Endometrium (tissue), 2 donors: ENCODE results near the gene PLPP4.

Experiments
- FAIRE-seq: peaks from 2 replicates; lab custom pipeline; 2012; peaks lifted over from hg19 to GRCh38; lab: Jason Lieb, UNC
- donor health status: control.
- donor health status: control.

PLPP4 gene

DNA sequence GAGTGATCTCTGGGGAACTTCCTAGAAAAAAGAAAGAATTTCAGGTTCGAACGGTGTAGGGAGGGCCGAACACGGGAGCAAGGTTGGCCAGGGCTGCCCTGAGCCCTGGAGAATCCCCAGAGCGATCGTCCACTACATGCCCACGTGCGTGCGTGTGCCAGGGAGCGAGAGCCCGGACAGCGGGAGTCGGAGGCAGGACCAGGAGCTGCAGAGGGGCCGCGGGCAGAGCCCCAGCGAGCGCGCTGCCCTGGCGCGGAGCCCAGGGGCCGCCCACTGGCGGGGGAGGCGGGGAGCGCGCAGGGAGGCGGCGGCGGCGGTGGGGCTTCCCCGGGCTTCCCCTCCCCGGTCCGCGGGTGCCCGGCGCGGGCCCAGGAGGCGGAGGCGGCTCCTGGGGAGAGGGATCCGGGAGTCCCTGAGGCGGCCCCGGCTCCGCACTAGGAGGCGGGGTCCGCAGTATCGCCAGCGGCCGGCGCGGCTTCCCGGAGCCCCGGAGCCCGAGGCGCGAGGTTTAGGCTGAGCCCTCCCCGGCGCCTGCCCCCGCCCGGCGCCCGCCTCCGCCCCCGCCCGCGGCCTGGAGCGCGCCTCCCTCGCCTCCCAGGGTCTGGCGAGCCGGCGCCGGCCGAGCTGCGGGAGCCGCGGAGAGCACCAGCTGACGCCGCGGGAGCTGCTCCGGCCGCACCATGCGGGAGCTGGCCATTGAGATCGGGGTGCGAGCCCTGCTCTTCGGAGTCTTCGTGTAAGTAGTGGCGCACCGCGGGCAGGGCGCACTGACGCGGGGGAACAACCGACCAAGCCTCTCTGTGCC, at the start of gene PLPP4:
TSS of gene PLPP4 (plus strand) at position 602 of the 805 bp plus-strand sequence. CDS start at position 681, 79 bp downstream.
- no peak for FAIRE-seq

DNA sequence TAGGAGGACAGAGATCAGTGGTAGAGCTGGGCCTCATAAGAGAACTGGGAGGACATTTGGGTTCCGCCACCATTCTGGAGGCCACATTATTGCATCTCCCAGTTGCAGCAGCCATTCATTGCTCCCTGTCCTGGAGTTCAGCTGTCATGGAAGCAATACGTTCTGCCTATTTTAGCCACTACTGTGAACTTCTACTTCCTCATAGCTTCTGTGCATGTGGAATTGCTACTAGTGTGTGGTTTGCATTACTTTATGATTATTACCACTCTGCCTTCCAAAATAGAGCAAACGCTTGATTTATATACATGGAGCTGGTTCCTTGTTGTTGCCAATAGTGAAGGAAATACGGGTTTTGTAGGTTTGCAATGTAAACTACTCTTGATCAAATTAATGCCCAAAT, 47.2 kb upstream of the PLPP4 start:
- FAIRE-seq: no peak

DNA sequence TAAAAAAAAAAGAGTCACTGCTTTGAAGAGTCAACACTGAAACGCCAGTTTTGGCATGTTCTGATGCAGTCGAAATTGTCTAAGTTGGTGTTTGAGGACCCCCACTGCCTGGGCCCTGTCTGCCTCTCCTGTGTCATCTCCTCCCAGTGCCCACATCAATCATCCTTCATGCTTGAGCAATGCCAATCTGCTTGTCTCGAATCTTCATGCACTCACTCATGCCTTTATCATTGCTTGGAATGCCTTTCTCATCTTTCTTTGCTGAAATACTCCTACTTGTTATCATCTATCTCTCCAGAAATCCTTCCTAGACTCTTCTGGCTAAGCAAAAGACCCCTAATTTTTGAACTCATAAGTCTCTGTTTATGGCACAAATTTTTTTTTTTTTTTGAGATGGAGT, 42.1 kb upstream of the PLPP4 start:
- FAIRE-seq: no peak

DNA sequence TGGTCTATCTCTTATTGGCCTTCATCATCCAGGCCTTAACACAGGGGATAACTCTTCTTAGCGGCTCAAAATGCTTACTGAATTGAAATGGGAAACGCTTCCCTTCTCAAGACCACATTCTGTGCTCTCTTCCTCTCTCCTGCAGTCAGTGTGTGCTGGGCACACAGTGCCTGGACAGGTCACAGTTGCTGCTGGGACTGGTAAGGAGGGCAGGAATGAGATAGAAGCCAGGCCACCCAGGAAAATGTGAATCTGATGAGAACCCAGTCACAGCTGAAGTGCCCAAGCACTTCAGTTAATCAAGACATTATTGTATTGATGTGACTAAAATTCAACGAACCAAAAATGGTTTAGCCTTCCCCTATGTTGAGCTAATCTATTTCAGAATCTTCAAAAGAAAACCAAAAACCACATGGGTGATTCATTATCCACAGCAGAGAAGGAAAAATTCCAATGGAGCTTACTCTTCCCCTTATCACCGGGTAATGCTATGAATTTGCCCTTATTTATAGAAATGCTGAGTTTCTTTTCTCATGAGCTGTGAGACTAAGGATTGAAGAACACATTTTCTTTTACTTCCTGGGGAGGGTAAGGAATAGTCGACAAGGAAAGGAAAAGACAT, 41.2 kb upstream of the PLPP4 start:
- FAIRE-seq: no peak

DNA sequence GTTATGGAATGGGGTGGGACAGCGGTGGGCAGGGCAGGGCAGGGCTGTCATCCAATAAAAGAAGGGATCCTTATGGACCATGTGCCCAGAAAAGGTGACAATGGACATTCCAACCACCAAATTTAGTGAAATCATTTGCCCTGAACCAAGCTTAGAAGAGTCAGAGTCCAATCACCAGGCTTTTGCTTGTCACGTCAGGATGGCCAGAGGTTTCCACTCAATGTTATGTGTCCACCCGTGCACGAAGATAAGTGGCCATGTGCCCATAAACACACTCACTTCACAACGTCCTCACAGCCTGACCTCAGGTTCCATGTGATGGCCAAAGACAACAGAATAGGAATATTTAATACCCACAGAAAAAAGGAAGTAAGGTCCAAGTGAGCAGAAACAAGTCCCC, 36.6 kb upstream of the PLPP4 start:
- FAIRE-seq: no peak

DNA sequence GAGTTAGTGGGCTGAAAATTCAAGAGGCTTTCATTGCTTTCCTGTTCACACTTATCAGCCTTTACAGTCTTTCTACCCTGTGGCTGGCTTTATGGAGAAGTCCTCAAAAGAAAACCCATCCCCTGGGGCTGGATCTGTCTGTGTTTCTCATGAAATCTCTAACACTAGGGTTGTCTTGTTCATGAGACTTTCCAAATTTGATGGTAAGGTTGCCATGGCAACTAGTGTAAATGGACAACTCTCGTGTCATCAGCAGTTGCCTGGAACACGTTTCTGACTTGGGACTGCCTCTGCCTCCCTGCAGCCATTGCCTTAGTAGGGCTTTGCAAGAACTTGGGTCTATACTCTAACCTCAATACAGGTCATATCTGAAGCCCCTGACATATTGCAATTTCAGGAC, 35.8 kb upstream of the PLPP4 start:
- FAIRE-seq: no peak

DNA sequence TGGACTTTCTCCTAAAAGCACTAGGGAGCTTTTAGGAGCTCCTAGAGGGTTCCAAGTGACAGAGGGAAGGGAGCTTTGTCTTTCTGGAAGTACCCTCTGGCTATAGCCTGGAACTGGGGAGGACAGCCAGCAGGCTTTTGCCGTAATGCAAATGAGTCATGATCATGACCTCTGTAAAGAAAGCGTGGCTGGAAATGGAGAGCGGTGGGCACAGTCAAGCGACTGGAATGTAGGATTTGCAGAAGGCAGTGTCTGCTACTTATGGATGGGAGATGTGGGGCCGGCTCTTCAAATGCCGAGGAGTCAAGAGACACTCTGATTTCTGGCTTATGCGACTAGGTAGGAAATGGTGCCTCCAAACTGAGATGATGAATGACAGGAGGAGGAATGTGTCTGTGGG, 34.6 kb upstream of the PLPP4 start:
- FAIRE-seq: no peak

DNA sequence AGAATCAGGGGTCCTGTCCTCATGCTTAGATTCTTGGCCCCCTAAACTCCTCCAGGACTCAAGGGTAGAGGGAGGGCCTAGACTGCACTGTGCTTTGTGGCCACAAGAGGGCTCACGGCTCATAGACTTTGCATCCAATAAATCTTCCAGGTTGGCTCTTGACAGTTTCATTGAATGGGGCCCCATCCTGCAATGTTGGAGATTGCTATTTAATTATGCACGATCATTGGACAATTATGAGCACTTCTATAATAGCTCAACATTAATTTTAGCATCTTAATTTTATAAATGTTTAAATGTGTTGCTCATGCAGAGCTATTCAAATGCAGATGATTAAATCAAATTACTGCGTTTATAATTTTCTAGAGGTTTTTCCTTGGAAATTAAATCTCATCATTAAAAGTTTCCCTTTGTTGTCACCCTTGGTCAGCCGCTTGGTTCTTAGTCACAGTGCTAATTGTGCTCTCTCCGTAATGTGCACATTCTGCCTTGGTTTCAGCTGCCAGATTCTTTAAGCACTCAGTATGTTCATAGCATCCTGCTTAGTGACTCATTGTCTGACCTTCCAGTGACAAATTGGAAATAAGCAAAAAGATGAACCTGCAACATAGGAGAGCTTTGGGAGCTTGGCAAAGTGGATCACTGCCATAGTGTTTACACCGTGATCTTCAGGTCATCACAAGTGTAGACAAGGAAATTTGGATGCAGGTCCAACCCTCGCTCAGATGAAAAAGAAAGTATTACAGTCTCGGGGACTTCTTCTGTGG, 33.4 kb upstream of the PLPP4 start:
- no peak for FAIRE-seq

DNA sequence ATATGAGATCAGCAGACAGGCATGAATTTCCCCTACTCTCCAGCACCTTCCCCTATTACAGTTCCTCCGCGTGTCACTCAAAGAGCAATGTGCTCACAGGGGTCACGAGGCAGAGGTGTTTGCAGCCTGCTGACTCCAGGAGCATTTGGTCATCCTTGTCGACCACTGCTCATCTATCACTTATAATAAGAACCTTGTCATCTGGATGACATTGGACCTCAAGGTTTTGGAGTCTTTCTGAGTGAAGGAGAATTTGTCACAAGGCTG, 32.9 kb upstream of the PLPP4 start:
- FAIRE-seq: no peak

DNA sequence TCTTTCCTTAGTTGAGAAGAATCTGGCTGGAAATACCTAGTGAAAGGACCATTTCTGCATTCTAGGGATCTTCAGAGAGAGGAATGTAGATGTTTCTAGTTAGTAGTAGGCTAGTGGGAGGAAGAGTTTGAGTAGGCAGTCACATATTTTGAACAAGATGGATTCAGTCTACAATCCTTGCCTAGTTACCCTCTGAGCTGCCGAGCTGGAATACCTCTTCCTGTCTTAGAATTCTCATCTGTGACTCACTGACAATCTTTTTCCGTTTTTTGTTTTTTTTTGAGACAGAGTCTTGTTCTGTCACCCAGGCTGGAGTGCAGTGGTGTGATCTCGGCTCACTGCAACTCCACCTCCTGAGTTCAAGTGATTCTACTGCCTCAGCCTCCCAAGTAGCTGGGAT, 30.7 kb upstream of the PLPP4 start:
- no peak for FAIRE-seq

DNA sequence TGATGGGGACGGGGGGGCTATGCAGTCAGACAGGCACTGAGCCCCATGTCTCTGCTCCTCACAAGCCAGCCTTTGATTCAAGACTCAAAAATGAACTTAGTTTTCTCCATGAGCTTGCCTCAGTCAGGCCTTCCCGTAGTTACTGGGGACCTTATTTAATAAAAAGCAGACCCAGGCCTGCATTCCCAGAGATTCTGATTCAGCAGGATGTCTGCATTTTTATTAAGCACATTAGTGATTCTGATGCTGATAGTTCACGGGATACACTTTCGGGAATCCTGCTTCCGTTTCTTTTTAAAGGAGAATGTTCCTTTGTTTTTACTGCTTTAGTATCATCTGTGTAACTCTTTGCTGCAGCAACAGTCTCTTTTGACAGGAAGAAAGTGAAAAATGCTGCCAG, 28.3 kb upstream of the PLPP4 start:
- FAIRE-seq: no peak

DNA sequence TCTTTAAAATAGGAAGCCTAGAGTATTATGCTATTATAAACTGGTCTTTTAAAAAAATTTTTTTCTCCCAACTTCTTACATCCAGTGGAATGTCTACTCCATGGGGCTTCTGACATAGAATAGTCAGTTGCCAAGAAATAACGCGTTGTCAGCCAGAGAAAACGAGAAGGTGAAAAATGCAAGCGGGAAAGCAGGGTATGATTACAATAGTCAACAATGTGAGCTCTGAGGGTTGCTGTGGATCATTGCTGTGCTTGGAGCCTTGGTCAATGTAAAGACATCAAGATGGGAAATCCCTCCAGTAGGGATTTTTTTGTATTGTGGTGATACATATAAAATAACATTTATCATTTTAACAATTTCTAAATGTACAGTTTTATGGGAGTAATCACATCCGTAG, 27.6 kb upstream of the PLPP4 start:
- FAIRE-seq: no peak

DNA sequence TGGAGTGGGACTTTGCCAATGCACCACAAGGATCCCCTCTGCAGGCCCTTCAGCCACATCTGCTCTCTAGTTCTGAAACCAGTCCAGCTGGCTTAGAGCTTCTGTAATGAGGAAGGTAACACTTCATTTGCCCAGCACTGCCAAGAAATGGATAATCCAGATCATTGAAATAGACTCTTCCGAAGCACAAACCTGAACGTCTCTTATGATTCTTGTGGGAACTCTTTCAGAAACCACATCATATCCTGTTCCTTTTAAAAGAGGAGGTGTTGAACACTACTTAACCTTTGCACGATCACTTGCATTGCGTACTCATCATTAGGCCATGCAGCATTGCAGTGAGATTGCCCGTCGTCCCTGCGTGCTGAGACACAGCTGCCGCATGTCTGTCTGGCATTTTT, 25.8 kb upstream of the PLPP4 start:
- FAIRE-seq: no peak

DNA sequence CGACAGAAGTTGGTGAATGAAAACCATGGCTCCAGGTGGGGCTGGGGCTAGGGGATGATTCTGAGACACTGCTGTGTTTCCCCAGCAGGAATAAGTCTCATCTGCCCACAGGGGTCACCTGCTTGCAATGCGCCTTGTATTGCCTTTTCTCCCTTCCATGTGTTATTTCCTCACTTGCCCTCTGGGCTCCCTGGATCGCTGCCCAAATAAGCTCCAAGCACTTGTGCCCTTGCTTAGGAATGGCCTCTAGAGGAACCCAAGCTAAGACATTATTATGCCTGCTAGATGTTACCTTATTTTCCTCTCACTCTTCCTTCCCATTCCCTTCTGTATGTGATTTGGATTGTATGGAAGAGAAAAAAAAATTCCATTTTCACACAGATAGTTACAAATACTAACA, 24.8 kb upstream of the PLPP4 start:
- FAIRE-seq: no peak

DNA sequence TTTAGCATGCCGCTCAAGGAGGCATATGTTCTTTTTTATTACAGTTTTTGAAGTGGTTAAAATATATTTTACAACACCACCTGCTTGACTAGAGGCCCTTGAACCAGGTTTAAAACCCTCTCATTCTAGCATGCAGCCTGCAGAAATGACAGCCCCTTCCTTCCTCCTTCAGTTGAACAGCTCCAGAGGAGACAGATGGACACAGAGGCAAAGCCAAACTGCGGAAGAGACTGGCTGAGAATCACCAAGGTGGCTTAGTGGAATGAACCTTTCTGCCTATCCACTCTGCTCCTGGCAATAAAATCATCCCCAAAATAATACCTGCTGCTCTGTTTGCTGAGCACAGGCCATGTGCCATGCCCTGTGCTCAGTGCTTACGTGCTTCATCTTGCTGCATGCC, 23.9 kb upstream of the PLPP4 start:
- FAIRE-seq: no peak

DNA sequence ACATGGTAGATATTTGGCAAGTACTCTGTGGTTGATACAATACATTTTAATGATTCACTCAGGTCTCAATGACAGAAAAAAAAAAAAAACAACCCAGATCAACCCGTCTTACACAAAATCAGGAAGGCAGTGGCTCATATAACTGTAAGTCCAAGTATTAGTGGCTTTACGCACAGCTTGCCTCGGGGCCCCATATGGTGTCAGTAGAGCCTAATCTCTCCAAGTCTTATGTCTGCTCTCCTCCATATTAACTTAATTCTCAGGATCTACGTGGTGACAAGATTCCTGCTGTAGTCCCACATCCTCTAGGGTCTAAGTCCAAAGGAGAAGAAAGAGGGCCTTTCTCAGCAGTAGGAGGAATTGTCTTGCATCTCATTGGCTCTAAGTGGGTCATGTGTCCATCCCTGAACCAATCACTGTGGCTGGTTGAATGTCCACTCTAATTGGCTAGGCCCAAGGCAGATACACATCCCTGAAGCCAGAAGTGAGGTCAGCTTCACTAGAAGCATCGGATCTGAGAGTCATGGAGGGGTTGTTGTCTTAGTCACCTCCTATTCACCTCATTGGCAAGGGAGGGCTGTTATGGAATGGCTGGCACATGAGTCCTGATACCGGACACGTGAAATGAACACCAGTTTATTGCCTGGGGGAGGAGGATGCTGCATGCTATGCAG, 20.5 kb upstream of the PLPP4 start:
- FAIRE-seq: no peak

DNA sequence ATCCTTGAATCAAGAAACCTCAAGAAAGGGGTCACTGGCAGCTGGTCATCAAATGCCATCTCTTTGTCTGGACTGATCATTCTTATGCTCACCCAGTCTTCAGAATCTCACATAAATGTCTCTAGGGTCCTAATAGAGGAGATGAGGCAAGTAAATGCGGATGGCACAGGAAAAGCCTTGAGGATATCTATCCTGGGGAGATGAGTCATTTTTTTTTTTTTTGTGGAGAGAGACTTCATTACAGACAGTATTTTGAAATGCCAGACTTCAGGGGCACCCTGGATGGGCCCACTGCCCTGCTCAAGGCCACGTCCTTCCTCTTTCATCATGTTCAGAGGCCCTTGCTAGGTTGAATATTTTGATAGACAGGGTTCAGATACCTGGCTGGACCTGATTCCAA, 19.5 kb upstream of the PLPP4 start:
- FAIRE-seq: no peak

DNA sequence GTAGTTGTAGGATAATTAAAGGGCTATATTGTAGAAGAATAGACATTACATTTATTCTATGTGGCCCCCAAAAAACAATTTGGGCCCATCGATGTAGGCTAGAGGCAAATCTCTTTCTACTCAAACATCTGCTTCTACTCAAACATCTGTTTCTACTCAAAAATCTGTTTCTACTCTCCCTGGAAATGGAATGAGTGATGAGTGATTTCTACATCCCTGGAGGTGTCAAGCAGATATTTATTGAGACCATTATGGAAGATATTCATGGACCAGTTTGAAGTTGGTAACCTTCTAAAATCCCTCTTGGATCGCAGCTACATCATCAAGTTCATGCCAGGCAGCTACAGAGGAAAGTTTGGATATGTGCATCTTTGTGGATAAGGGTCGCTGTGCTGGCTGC, 5.1 kb upstream of the PLPP4 start:
- FAIRE-seq: no peak

DNA sequence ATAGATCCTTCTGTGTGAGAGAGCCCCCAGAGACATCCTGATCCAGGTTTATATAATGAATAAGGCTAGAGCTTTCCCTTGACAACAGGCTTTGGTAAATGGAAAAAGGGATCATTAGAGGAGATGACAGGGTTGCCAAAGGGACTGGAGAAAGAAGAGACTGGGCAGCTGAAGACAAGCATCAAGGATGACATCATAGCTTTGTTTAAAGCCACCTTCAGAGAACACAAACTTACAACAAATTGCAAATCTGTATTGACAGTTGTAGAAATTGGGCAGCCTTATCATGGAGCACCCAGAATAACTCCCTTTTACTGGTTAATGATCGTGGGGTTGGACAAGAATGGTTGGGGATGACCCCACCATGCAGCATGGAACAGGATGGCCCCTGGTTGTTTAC, 3.7 kb upstream of the PLPP4 start:
- FAIRE-seq: no peak

DNA sequence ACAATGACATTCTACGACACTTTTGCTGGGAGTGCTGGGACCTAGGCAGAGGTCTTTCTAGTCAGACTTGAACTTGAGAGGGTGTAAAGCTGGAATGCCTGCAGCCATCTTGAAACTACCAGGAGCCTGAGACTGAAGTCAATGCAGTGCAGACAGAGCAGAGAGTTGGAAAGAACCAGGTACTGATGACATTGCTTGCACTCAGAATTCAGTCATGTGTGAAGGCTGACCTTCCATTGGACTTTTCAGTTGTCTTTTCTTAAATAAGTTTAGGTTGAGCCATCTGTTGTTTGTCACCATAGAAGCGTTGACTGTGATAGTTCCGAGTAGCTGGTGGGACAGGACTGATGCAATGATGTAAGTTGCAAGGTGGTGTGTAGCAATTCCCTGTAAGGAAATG, 3.1 kb upstream of the PLPP4 start:
- FAIRE-seq: no peak

DNA sequence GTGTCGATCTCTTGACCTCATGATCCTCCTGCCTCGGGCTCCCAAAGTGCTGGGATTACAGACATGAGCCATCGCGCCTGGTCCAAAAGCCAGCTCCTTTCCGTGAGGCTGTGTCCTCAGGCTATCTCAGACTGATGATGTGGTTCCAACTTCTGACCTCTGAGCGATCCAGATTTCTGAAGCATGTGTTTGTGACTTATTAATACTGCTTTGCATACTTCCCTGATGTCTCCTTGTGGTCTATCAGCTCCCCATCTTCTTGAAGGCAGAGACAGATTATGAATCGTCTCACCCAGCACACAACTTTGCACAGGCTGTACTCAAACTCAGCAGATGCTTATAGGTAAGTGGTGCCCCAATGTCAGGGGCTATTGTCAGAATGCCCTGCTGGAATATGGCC, 2.0 kb upstream of the PLPP4 start:
- FAIRE-seq: no peak

DNA sequence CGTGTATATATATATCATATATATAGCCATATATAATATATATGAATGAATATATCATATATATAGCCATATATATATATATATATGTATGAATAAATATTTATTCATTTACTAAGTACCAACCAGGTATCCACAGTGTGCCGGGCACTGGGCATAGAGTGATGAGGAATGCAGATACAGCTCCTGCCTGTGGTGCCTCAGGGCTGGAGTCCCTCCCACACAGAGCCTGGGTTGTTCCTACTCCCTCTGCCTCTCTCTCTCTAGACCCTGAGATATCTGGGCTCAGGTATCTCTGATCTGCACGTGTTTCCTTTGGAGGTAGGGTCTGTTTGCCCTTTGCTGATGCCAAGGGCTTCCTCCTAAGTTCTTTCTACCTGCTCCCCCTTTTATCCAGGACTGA, 1.4 kb upstream of the PLPP4 start:
- no peak for FAIRE-seq

DNA sequence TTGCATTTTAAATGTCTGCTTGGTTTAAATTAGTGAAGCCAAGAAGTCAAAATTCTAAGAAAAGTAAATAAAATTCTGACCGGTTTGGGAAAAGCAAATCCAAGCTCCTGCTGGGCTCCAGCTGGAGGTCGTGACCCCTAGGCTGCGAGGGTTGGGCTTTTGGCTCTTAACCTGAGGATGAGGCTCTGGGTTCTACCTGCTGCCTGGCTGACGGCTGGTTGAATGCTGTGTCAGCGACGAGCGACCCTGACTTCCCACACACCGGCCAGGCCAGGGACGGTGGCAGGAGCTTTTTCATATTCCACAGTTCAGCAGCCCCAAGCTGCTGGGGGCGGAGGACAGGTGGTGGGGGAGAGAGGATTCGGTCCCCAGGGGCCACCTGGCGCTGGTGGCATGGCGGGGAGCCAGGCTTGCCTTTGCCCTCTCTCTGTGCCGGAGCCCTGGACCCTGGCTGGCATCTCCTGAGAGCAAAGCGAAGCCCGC, 843 bp upstream of the PLPP4 start:
- no peak for FAIRE-seq
